OCI-LY7 (cell line): ENCODE data around the gene SENP6. TPM values are rescaled to one million over a fixed set of nuclear protein-coding genes. Genes with fewer than 3 reads are reported as not detected.
"Not testable (repeated sequence)": the region's sequence is repeated elsewhere in the genome, so short reads cannot be mapped to it uniquely, and the experiment has no call there.

Experiments used
- BruUV-seq: library from RNA; stranded (reverse); fragments of 400-500 nt; replicated peaks from 2 replicates; lab custom pipeline; 2021; lab: Mats Ljungman, UMichigan
- CTCF ChIA-PET: fragments of 300-600 bp; sonication (Branson Sonifier 250); formaldehyde crosslinking; loops from one replicate; lab custom pipeline; 2022; ENCODE audit warnings: antibody characterized with exemption; ENCODE audit not compliant: unreplicated experiment; lab: Charles Lee
- POLR2A ChIA-PET: fragments of 300-600 bp; sonication (Branson Sonifier 250); formaldehyde crosslinking; loops from one replicate; lab custom pipeline; 2022; ENCODE audit warnings: antibody characterized with exemption; lab: Charles Lee
- DNase-seq: peaks from one replicate; pipeline ENCODE4 v3.0.0-alpha.2; 2015; ENCODE audit warnings: low spot score
- H2AFZ ChIP-seq: fragments of 200-600 bp; sonication (generic), shearing (Covaris generic); 2 replicates; pipeline ENCODE4 v1.6.1; 2014; ENCODE audit warnings: mild to moderate bottlenecking, antibody characterized with exemption, low read length, moderate library complexity
- H3K27ac ChIP-seq: fragments of 200-600 bp; sonication (generic); 2 replicates; pipeline ENCODE4 v1.5.1; 2014; ENCODE audit warnings: mixed run types, low read depth, mild to moderate bottlenecking, moderate library complexity, low read length, inconsistent platforms; ENCODE audit not compliant: poor library complexity, severe bottlenecking
- H3K36me3 ChIP-seq: fragments of 200-600 bp; sonication (generic); 2 replicates; pipeline ENCODE4 v1.6.1; 2014; ENCODE audit warnings: mild to moderate bottlenecking, antibody characterized with exemption, low read length, moderate library complexity, mixed read lengths; ENCODE audit not compliant: insufficient read depth
- H3K4me1 ChIP-seq: fragments of 200-600 bp; sonication (generic); 2 replicates; pipeline ENCODE4 v1.5.1; 2014; ENCODE audit warnings: mild to moderate bottlenecking, low read length; ENCODE audit not compliant: insufficient read depth, poor library complexity, severe bottlenecking
- H3K4me2 ChIP-seq: fragments of 200-600 bp; sonication (generic); 2 replicates; pipeline ENCODE4 v1.6.1; 2014; ENCODE audit warnings: mild to moderate bottlenecking, low read length
- H3K4me3 ChIP-seq: fragments of 200-600 bp; sonication (generic); 2 replicates; pipeline ENCODE4 v1.5.1; 2014; ENCODE audit warnings: mild to moderate bottlenecking, low read depth, low read length; ENCODE audit not compliant: poor library complexity, severe bottlenecking
- H3K79me2 ChIP-seq: fragments of 200-600 bp; sonication (generic); 2 replicates; pipeline ENCODE4 v1.6.1; 2016; ENCODE audit warnings: low read depth, mild to moderate bottlenecking, low read length, moderate library complexity, mixed read lengths; ENCODE audit not compliant: insufficient read depth
- H3K9me2 ChIP-seq: fragments of 200-600 bp; sonication (generic); 2 replicates; pipeline ENCODE4 v1.6.1; 2016; ENCODE audit warnings: mild to moderate bottlenecking, low read length, mixed read lengths; ENCODE audit not compliant: insufficient read depth
- H3K9me3 ChIP-seq: fragments of 200-600 bp; sonication (generic); 2 replicates; pipeline ENCODE4 v1.6.1; 2014; ENCODE audit warnings: mild to moderate bottlenecking, mixed run types, low read length, mixed read lengths
- H4K20me1 ChIP-seq: fragments of 200-600 bp; sonication (generic); 2 replicates; pipeline ENCODE4 v1.6.1; 2014; ENCODE audit warnings: mild to moderate bottlenecking, antibody characterized with exemption, low read length, moderate library complexity, mixed read lengths; ENCODE audit not compliant: insufficient read depth
- EZH2phosphoT487 ChIP-seq: fragments of 200-600 bp; sonication (generic); IDR thresholded peaks from 2 replicates; pipeline ENCODE4 v1.6.1; 2018; ENCODE audit warnings: low read depth, borderline replicate concordance, mild to moderate bottlenecking, mixed run types, antibody characterized with exemption, low read length, moderate library complexity, mixed read lengths
- intact Hi-C: fragments of 100-400 bp; cut with micrococcal nuclease; formaldehyde crosslinking; loops from one replicate; pipeline ENCODE4 v1.10.0; 2022; ENCODE audit not compliant: unreplicated experiment
- total RNA-seq, 2 experiments: library from RNA; depleted of rRNA in 1 of 2; stranded (reverse); fragments of >200 nt in 1 of 2; shearing (Covaris generic) in 1 of 2; gene quantifications; 2 replicates each; pipeline ENCODE4 v1.2.3, GENCODE V29; 2014 to 2022
- TF ChIP-seq, protein P1 (sequence below): fragments of 200-600 bp; sonication (generic); conservative IDR thresholded peaks from 2 replicates; pipeline ENCODE4 v1.5.1; 2014; ENCODE audit warnings: mild to moderate bottlenecking, antibody characterized with exemption, low read length, moderate library complexity, mixed read lengths

SENP6 gene
- total RNA-seq, 2 experiments from 2014 or later: 61.1 to 85.4 TPM

DNA sequence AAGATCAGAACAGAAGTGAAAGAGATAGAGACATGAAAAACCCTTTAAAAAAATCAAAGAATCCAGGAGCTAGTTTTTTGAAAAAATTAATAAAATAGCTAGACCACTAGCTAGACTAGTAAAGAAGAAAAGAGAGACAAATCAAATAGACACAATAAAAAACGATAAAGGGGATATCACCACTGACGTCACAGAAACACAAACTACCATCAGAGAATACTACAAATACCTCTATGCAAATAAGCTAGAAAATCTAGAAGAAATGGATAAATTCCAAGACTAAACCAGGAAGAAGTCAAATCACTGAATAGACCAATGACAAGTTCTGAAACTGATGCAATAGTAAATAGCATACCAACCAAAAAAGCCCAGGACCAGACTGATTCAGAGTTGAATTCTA, 29.6 kb upstream of the SENP6 start:
- Histone ChIP-seq H3K36me3 (no peaks in the 10 kb centered on the region), H3K27ac (no peak overlapping the region), H4K20me1 (no peaks in the 10 kb centered on the region), H3K79me2 (no peaks in the 10 kb centered on the region), H2AFZ (no peak overlapping the region), H3K9me3 (no peaks in the 10 kb centered on the region), H3K4me1 (no peaks in the 10 kb centered on the region), H3K4me2 (no peak overlapping the region), H3K9me2 (no peaks in the 10 kb centered on the region), H3K4me3 (no peak overlapping the region)
- no peak for TF ChIP-seq EZH2phosphoT487
- TF ChIP-seq, protein P1, sequence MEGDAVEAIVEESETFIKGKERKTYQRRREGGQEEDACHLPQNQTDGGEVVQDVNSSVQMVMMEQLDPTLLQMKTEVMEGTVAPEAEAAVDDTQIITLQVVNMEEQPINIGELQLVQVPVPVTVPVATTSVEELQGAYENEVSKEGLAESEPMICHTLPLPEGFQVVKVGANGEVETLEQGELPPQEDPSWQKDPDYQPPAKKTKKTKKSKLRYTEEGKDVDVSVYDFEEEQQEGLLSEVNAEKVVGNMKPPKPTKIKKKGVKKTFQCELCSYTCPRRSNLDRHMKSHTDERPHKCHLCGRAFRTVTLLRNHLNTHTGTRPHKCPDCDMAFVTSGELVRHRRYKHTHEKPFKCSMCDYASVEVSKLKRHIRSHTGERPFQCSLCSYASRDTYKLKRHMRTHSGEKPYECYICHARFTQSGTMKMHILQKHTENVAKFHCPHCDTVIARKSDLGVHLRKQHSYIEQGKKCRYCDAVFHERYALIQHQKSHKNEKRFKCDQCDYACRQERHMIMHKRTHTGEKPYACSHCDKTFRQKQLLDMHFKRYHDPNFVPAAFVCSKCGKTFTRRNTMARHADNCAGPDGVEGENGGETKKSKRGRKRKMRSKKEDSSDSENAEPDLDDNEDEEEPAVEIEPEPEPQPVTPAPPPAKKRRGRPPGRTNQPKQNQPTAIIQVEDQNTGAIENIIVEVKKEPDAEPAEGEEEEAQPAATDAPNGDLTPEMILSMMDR: no peak
- DNase-seq: no peak
- CTCF ChIA-PET: no interaction called here
- intact Hi-C loops: no loop called here
- POLR2A ChIA-PET: interaction anchor here (0.7 kb wide), 2 partner anchors 15 to 30 kb away, joined by 3 to 4 read pairs; no protein-coding TSS in a partner anchor
- BruUV-seq: no TSS peak

DNA sequence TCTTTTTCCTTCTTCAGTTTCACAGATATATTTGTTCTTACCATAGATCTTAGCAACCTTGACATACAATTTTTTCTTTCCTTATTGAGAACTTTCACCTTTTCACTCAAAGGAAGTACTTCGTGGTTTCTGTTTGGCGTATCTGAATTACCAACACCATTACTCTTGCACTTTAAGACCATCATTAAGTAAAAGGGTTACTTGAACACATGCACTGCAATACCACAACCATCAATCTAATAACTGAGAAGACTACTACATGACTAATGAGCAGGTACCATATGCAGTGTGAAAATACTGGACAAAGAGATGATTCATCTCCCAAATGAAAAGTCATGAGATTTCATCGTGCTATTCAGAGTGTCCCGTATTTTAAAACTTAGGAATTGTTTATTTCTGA, 21.7 kb upstream of the SENP6 start:
- H3K9me3 ChIP-seq: no peaks in the 10 kb centered on the region
- H3K36me3 ChIP-seq: no peaks in the 10 kb centered on the region
- H3K9me2 ChIP-seq: no peaks in the 10 kb centered on the region
- H3K27ac ChIP-seq: no peak overlapping the region
- no peak for DNase-seq
- H4K20me1 ChIP-seq: no peaks in the 10 kb centered on the region
- ChIA-PET CTCF (no interaction called here), POLR2A (no interaction called here)
- H3K79me2 ChIP-seq: no peaks in the 10 kb centered on the region
- no TSS peak for BruUV-seq
- no peak overlapping the region for H2AFZ ChIP-seq
- intact Hi-C loops: no loop called here
- no peak overlapping the region for H3K4me3 ChIP-seq
- no peak overlapping the region for H3K4me2 ChIP-seq
- no peak for TF ChIP-seq EZH2phosphoT487
- TF ChIP-seq, protein P1: no peak
- H3K4me1 ChIP-seq: no peaks in the 10 kb centered on the region

GRCh38 chr6:75581231-75581630, 20.4 kb upstream of the SENP6 start:
- H3K79me2 ChIP-seq: no peaks in the 10 kb centered on the region
- H3K9me2 ChIP-seq: no peaks in the 10 kb centered on the region
- no peaks in the 10 kb centered on the region for H3K36me3 ChIP-seq
- intact Hi-C loops: no loop called here
- no peak overlapping the region for H3K4me3 ChIP-seq
- H3K27ac ChIP-seq: no peak overlapping the region
- H3K4me2 ChIP-seq: no peak overlapping the region
- no peaks in the 10 kb centered on the region for H4K20me1 ChIP-seq
- TF ChIP-seq EZH2phosphoT487: no peak
- TF ChIP-seq, protein P1: no peak
- POLR2A ChIA-PET: no interaction called here
- H2AFZ ChIP-seq: no peak overlapping the region
- H3K9me3 ChIP-seq: no peaks in the 10 kb centered on the region
- no peak for DNase-seq
- CTCF ChIA-PET: no interaction called here
- BruUV-seq: no TSS peak
- no peaks in the 10 kb centered on the region for H3K4me1 ChIP-seq

DNA sequence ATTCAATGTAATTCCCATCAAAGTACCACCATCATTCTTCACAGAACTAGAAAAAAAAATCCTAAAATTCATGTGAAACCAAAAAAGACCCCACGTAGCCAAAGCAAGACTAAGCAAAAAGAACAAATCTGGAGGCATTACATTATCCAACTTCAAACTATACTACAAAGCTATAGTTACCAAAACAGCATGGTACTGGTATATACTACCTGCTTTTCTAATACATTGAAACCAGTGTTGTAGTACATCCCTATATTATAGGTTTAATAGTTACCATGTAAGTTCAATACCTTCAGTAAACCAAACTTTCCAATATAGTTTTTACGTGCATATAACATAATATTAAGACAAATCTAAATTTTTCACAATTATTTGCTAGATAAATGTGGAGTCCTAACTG, 17.1 kb upstream of the SENP6 start:
- intact Hi-C loops, CTCF ChIA-PET, H3K4me3 ChIP-seq, H3K27ac ChIP-seq, DNase-seq, H2AFZ ChIP-seq, H3K36me3 ChIP-seq, H4K20me1 ChIP-seq, H3K4me1 ChIP-seq, H3K4me2 ChIP-seq, H3K9me2 ChIP-seq, BruUV-seq, H3K9me3 ChIP-seq, H3K79me2 ChIP-seq: not testable (repeated sequence)
- POLR2A ChIA-PET: interaction anchor here (0.8 to 1.7 kb wide), 2 partner anchors 10 to 193 kb away, joined by 3 to 5 read pairs; no protein-coding TSS in a partner anchor
